ENCODE data around the gene SDC3.

The SDC3 gene

GRCh38 chr1:30908696-30909364, at the start of gene SDC3:
Gene SDC3, minus strand, starts transcription at chr1:30908758. Its CDS starts 172 bp downstream, at chr1:30908586.
- TF ChIP-seq MAX (IDR thresholded peaks at IDR 0.05) (no peak), CEBPB (IDR thresholded peaks at IDR 0.05) (no peak), CREB1 (IDR thresholded peaks at IDR 0.05; ENCODE audit: low read depth) (no peak), EGR1 (IDR thresholded peaks at IDR 0.05) (no peak), TEAD4 (IDR thresholded peaks at IDR 0.05) (no peak), TAF1 (IDR thresholded peaks at IDR 0.05; ENCODE audit: low read depth) (no peak), REST (IDR thresholded peaks at IDR 0.05; ENCODE audit: low read depth) (no peak), RAD21 (IDR thresholded peaks at IDR 0.05; ENCODE audit: low read depth) (no peak), ZBTB7A (IDR thresholded peaks at IDR 0.05; ENCODE audit: low read depth) (no peak), USF1 (IDR thresholded peaks at IDR 0.05) (no peak)

GRCh38 chr1:30957560-30958222, 49.1 kb upstream of the SDC3 start:
- TF ChIP-seq MAX (IDR thresholded peaks at IDR 0.05) (no peak), REST (IDR thresholded peaks at IDR 0.05; ENCODE audit: low read depth) (no peak), ZBTB7A (IDR thresholded peaks at IDR 0.05; ENCODE audit: low read depth) (no peak), CEBPB (IDR thresholded peaks at IDR 0.05) (no peak), EP300 (IDR thresholded peaks at IDR 0.05; ENCODE audit: borderline replicate concordance) (no peak)

- no peak for TF ChIP-seq NFIC (IDR thresholded peaks at IDR 0.05)
- no peak for TF ChIP-seq USF1 (IDR thresholded peaks at IDR 0.05)
- no peak for TF ChIP-seq CEBPB (IDR thresholded peaks at IDR 0.05)
- TF ChIP-seq YY1 (IDR thresholded peaks at IDR 0.05; ENCODE audit: low read depth) = no peak
- TF ChIP-seq TCF12 (IDR thresholded peaks at IDR 0.05; ENCODE audit: low read depth) = no peak
- no peak for TF ChIP-seq EP300 (IDR thresholded peaks at IDR 0.05; ENCODE audit: borderline replicate concordance)
- no peak for TF ChIP-seq ZBTB7A (IDR thresholded peaks at IDR 0.05; ENCODE audit: low read depth)
- TF ChIP-seq MAX (IDR thresholded peaks at IDR 0.05) = no peak
- no peak for TF ChIP-seq EGR1 (IDR thresholded peaks at IDR 0.05)
- no peak for TF ChIP-seq TEAD4 (IDR thresholded peaks at IDR 0.05)
- TF ChIP-seq REST (IDR thresholded peaks at IDR 0.05; ENCODE audit: low read depth) = no peak
- no peak for TF ChIP-seq RAD21 (IDR thresholded peaks at IDR 0.05; ENCODE audit: low read depth)
These were observed 47.0 kb upstream of the SDC3 start for GRCh38 chr1:30955448-30956015.

- TF ChIP-seq FOXM1 (IDR thresholded peaks at IDR 0.05; ENCODE audit: borderline replicate concordance, low read depth) (no peak), MAX (IDR thresholded peaks at IDR 0.05) (no peak), CEBPB (IDR thresholded peaks at IDR 0.05) (no peak), TAF1 (IDR thresholded peaks at IDR 0.05; ENCODE audit: low read depth) (no peak), EGR1 (IDR thresholded peaks at IDR 0.05) (no peak), CREB1 (IDR thresholded peaks at IDR 0.05; ENCODE audit: low read depth) (no peak), TCF12 (IDR thresholded peaks at IDR 0.05; ENCODE audit: low read depth) (no peak), TEAD4 (IDR thresholded peaks at IDR 0.05) (no peak), YY1 (IDR thresholded peaks at IDR 0.05; ENCODE audit: low read depth) (no peak), ZBTB7A (IDR thresholded peaks at IDR 0.05; ENCODE audit: low read depth) (no peak), NFIC (IDR thresholded peaks at IDR 0.05) (no peak)
These were observed 45.1 kb upstream of the SDC3 start for GRCh38 chr1:30953685-30954084.

Data from Ishikawa (cell line).